ENCODE data around the gene ZCCHC2. TPM values are rescaled to one million over a fixed set of nuclear protein-coding genes. Genes with fewer than 3 reads are reported as not detected.

ZCCHC2 gene
- total RNA-seq (10 to 100 TPM; 53.9 to 55.8 TPM), polyA plus RNA-seq (1 to 10 TPM; 1.8 to 2.6 (median 2.6) TPM), total RNA-seq (71.7 to 86.0 (median 82.8) reads per million in 6 experiments)

GRCh38 chr18:62522504-62523254 is at the start of gene ZCCHC2:
Gene ZCCHC2 (plus strand): TSS chr18:62523025. CDS start chr18:62523425, 400 bp downstream.
- Mint-ChIP-seq H3K9me3 (no peaks in the 10 kb centered on the region), H3K4me1 (peaks cover 11 to 50% (median 34%) of the 10 kb centered on the region in 4 donors), H3K4me3 (peak within 1 kb of the TSS; percentile 87 to 99 (median 94)), H3K36me3 (peaks cover 0 to 6% (median 0%) of the 10 kb centered on the region in 3 donors), H3K27me3 (no peaks in the 10 kb centered on the region), H3K27ac (peak within 1 kb of the TSS; percentile 69 to 99 (median 92))
- POLR2A ChIA-PET: interaction anchor here (0.6 to 3.9 kb wide), 19 partner anchors 9 to 900 kb away, joined by 3 to 42 read pairs (median 4); partner anchors contain the start of genes BCL2, PHLPP1, PIGN and RELCH
- DNase-seq: peak; percentile 95 to 99 (median 98)
- peak; percentile 76 to 77 for ATAC-seq

GRCh38 chr18:62479574-62479973 is 43.3 kb upstream of the ZCCHC2 start:
- Mint-ChIP-seq H3K27ac (no peak overlapping the region), H3K4me1 (no peaks in the 10 kb centered on the region), H3K9me3 (peaks cover 7 to 43% (median 22%) of the 10 kb centered on the region in 9 donors), H3K27me3 (peaks cover 1 to 31% (median 14%) of the 10 kb centered on the region in 5 donors), H3K36me3 (peaks cover 3 to 32% (median 20%) of the 10 kb centered on the region in 3 donors), H3K4me3 (no peak overlapping the region)
- no peak for DNase-seq
- POLR2A ChIA-PET: no interaction called here
- no peak for ATAC-seq

- H3K4me3 Mint-ChIP-seq: no peak overlapping the region
- H3K27me3 Mint-ChIP-seq: peaks cover 0 to 35% (median 13%) of the 10 kb centered on the region in 5 donors
- no peak overlapping the region for H3K27ac Mint-ChIP-seq
- ATAC-seq (no peak), DNase-seq (no peak)
- H3K36me3 Mint-ChIP-seq: peaks cover 3 to 27% (median 20%) of the 10 kb centered on the region in 3 donors
- H3K4me1 Mint-ChIP-seq: no peaks in the 10 kb centered on the region
- H3K9me3 Mint-ChIP-seq: peaks cover 7 to 38% (median 22%) of the 10 kb centered on the region in 9 donors
- POLR2A ChIA-PET: no interaction called here
These were observed 41.9 kb upstream of the ZCCHC2 start for GRCh38 chr18:62480927-62481326.

GRCh38 chr18:62484941-62485340 is 37.9 kb upstream of the ZCCHC2 start:
- peaks cover 3 to 26% (median 20%) of the 10 kb centered on the region in 3 donors for H3K36me3 Mint-ChIP-seq
- peaks cover 2 to 27% (median 15%) of the 10 kb centered on the region in 5 donors for H3K27me3 Mint-ChIP-seq
- ATAC-seq: no peak
- peaks cover 7 to 30% (median 22%) of the 10 kb centered on the region in 9 donors for H3K9me3 Mint-ChIP-seq
- no peaks in the 10 kb centered on the region for H3K4me1 Mint-ChIP-seq
- H3K27ac Mint-ChIP-seq: no peak overlapping the region
- no peak overlapping the region for H3K4me3 Mint-ChIP-seq
- no peak for DNase-seq
- POLR2A ChIA-PET: no interaction called here

- POLR2A ChIA-PET: no interaction called here
- DNase-seq (no peak), ATAC-seq (no peak)
- no peaks in the 10 kb centered on the region for H3K4me1 Mint-ChIP-seq
- no peak overlapping the region for H3K4me3 Mint-ChIP-seq
- peaks cover 2 to 28% (median 15%) of the 10 kb centered on the region in 5 donors for H3K27me3 Mint-ChIP-seq
- peaks cover 3 to 19% (median 15%) of the 10 kb centered on the region in 3 donors for H3K36me3 Mint-ChIP-seq
- no peak overlapping the region for H3K27ac Mint-ChIP-seq
- H3K9me3 Mint-ChIP-seq: peaks cover 4 to 23% (median 15%) of the 10 kb centered on the region in 9 donors
These were observed 37.1 kb upstream of the ZCCHC2 start for GRCh38 chr18:62485684-62486083.

- H3K27ac Mint-ChIP-seq: peak overlapping the region in 1 of 10 donors; percentile 70
- H3K4me3 Mint-ChIP-seq: no peak overlapping the region
- peaks cover 5 to 36% (median 17%) of the 10 kb centered on the region in 5 donors for H3K27me3 Mint-ChIP-seq
- H3K36me3 Mint-ChIP-seq: peaks cover 0 to 11% (median 10%) of the 10 kb centered on the region in 3 donors
- no peaks in the 10 kb centered on the region for H3K4me1 Mint-ChIP-seq
- ATAC-seq (no peak), DNase-seq (no peak)
- POLR2A ChIA-PET: no interaction called here
- H3K9me3 Mint-ChIP-seq: peaks cover 0 to 15% (median 7%) of the 10 kb centered on the region in 9 donors
These were observed 36.4 kb upstream of the ZCCHC2 start for GRCh38 chr18:62486290-62486964.

- POLR2A ChIA-PET: no interaction called here
These were observed 35.7 kb upstream of the ZCCHC2 start for GRCh38 chr18:62487161-62487560.

GRCh38 chr18:62490967-62491695 is 31.7 kb upstream of the ZCCHC2 start:
- H3K27me3 Mint-ChIP-seq: peaks cover 9 to 34% (median 16%) of the 10 kb centered on the region in 5 donors
- no peak for ATAC-seq
- POLR2A ChIA-PET: no interaction called here

More at GRCh38 chr18:62487161-62487560, 35.7 kb upstream of the ZCCHC2 start:
- H3K27me3 Mint-ChIP-seq: peaks cover 9 to 43% (median 23%) of the 10 kb centered on the region in 5 donors
- no peak overlapping the region for H3K4me3 Mint-ChIP-seq
- DNase-seq (no peak), ATAC-seq (no peak)
- peaks cover 0 to 8% (median under 1%) of the 10 kb centered on the region in 9 donors for H3K9me3 Mint-ChIP-seq
- peaks cover 0 to 5% (median 4%) of the 10 kb centered on the region in 3 donors for H3K36me3 Mint-ChIP-seq
- no peaks in the 10 kb centered on the region for H3K4me1 Mint-ChIP-seq
- H3K27ac Mint-ChIP-seq: no peak overlapping the region

GRCh38 chr18:62493033-62493862 is 29.6 kb upstream of the ZCCHC2 start:
- no peaks in the 10 kb centered on the region for H3K4me1 Mint-ChIP-seq
- POLR2A ChIA-PET: no interaction called here
- H3K27me3 Mint-ChIP-seq: peaks cover 5 to 34% (median 12%) of the 10 kb centered on the region in 5 donors
- H3K4me3 Mint-ChIP-seq: no peak overlapping the region
- H3K27ac Mint-ChIP-seq: no peak overlapping the region
- no peak for DNase-seq
- no peak for ATAC-seq
- no peaks in the 10 kb centered on the region for H3K9me3 Mint-ChIP-seq
- no peaks in the 10 kb centered on the region for H3K36me3 Mint-ChIP-seq

More at GRCh38 chr18:62490967-62491695, 31.7 kb upstream of the ZCCHC2 start:
- DNase-seq: no peak
- no peak overlapping the region for H3K27ac Mint-ChIP-seq
- peaks cover 0 to 1% (median 0%) of the 10 kb centered on the region in 3 donors for H3K36me3 Mint-ChIP-seq
- H3K4me1 Mint-ChIP-seq: no peaks in the 10 kb centered on the region
- no peak overlapping the region for H3K4me3 Mint-ChIP-seq
- no peaks in the 10 kb centered on the region for H3K9me3 Mint-ChIP-seq

GRCh38 chr18:62494764-62495163 is 28.1 kb upstream of the ZCCHC2 start:
- Mint-ChIP-seq H3K27ac (no peak overlapping the region), H3K4me1 (peaks cover 0 to 7% (median 0%) of the 10 kb centered on the region in 4 donors), H3K4me3 (no peak overlapping the region), H3K27me3 (peaks cover 5 to 26% (median 7%) of the 10 kb centered on the region in 5 donors), H3K36me3 (no peaks in the 10 kb centered on the region), H3K9me3 (no peaks in the 10 kb centered on the region)
- ATAC-seq (no peak), DNase-seq (no peak)
- POLR2A ChIA-PET: no interaction called here

GRCh38 chr18:62496262-62496661 is 26.6 kb upstream of the ZCCHC2 start:
- peaks cover 0 to 12% (median under 1%) of the 10 kb centered on the region in 4 donors for H3K4me1 Mint-ChIP-seq
- no peak for ATAC-seq
- H3K36me3 Mint-ChIP-seq: no peaks in the 10 kb centered on the region
- peaks cover 3 to 21% (median 5%) of the 10 kb centered on the region in 5 donors for H3K27me3 Mint-ChIP-seq
- no peak for DNase-seq
- H3K9me3 Mint-ChIP-seq: no peaks in the 10 kb centered on the region
- POLR2A ChIA-PET: no interaction called here
- H3K27ac Mint-ChIP-seq: no peak overlapping the region
- H3K4me3 Mint-ChIP-seq: no peak overlapping the region
